ENCODE results near the gene TRABD. TPM values are rescaled to one million over a fixed set of nuclear protein-coding genes. Genes with fewer than 3 reads are reported as not detected.
"Not testable (repeated sequence)": the region's sequence is repeated elsewhere in the genome, so short reads cannot be mapped to it uniquely, and the experiment has no call there.

TRABD gene
- total and polyA plus RNA-seq, 5 experiments from 2014 or later, result 28.7 to 113 (median 46.7) TPM

DNA sequence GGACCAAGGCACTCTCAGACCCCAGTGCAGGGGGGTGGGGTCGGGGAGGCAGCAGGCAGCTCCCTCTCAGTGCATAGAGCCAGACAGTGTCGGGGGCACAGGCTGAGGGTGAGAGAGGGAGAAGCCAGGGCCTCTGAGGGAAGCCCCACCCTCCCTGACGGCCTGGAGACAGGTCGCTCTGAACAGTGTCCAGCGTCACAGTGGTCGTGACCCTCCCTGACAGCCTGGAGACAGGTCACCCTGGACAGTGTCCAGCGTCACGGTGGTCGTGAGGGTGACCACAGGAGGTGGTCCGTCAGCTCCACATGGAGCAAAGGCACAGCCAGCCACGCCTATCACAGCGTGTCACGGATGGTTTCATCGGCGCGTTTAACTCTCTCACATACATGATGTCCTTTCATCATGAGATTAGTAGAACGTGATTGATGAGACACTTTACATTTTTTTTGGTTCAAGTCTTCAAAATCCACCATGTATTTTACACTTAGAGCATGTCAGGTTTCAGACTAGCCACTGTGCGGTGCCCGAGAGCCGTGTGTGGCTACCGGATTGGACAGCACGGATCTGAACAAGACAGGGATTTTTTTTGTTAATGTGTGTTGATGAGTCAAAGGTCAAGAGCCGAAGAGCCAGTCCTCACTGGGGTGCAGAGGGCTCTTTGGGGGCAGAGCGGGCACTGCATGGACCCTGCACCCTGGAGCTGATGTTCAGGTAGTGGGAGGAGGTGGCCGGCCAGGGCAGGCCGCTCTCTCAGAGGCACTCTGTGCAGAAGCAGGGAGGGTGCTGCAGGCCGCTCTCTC lies 39.1 kb upstream of the TRABD start:
- DNase-seq (no peak), ATAC-seq (no peak)
- Mint-ChIP-seq H3K4me1 (peaks cover 3 to 7% (median 5%) of the 10 kb centered on the region in 4 donors), H3K4me3 (no peak overlapping the region), H3K27me3 (peaks cover 0 to 4% (median 3%) of the 10 kb centered on the region in 5 donors), H3K27ac (peak overlapping the region in 3 of 10 donors; percentile 12 to 77 (median 60)), H3K36me3 (no peaks in the 10 kb centered on the region), H3K9me3 (no peaks in the 10 kb centered on the region)
- POLR2A ChIA-PET, result no interaction called here

GRCh38 chr22:50147258-50148165 lies 38.2 kb upstream of the TRABD start:
- H3K36me3 Mint-ChIP-seq, H3K4me1 Mint-ChIP-seq, ATAC-seq, H3K4me3 Mint-ChIP-seq, POLR2A ChIA-PET, H3K27me3 Mint-ChIP-seq, H3K9me3 Mint-ChIP-seq, DNase-seq, H3K27ac Mint-ChIP-seq: not testable (repeated sequence)

- Mint-ChIP-seq H3K36me3 (no peaks in the 10 kb centered on the region), H3K27me3 (peaks cover 0 to 3% (median 0%) of the 10 kb centered on the region in 5 donors), H3K4me1 (peaks cover 3 to 7% (median 5%) of the 10 kb centered on the region in 4 donors), H3K9me3 (no peaks in the 10 kb centered on the region), H3K4me3 (no peak overlapping the region), H3K27ac (no peak overlapping the region)
- POLR2A ChIA-PET, result interaction anchor here (0.6 kb wide), 1 partner anchor 25 kb away, joined by 3 read pairs; no protein-coding TSS in a partner anchor
- ATAC-seq (no peak), DNase-seq (no peak)
Observed at GRCh38 chr22:50148166-50148500, 37.6 kb upstream of the TRABD start.

- peaks cover 3 to 7% (median 5%) of the 10 kb centered on the region in 4 donors for H3K4me1 Mint-ChIP-seq
- POLR2A ChIA-PET, result interaction anchor here (0.6 to 1.4 kb wide), 5 partner anchors 35 to 217 kb away, joined by 3 to 4 read pairs (median 3); no protein-coding TSS in a partner anchor
- ATAC-seq (peak; percentile 99 to 100), DNase-seq (peak; percentile 53 to 84 (median 72))
- no peak overlapping the region for H3K4me3 Mint-ChIP-seq
- H3K27ac Mint-ChIP-seq, result peak overlapping the region in 1 of 10 donors; percentile 75
- peaks cover 0 to 3% (median 0%) of the 10 kb centered on the region in 5 donors for H3K27me3 Mint-ChIP-seq
- no peaks in the 10 kb centered on the region for H3K36me3 Mint-ChIP-seq
- H3K9me3 Mint-ChIP-seq, result no peaks in the 10 kb centered on the region
Observed at GRCh38 chr22:50148991-50149721, 36.6 kb upstream of the TRABD start.

- Mint-ChIP-seq H3K36me3 (no peaks in the 10 kb centered on the region), H3K9me3 (no peaks in the 10 kb centered on the region), H3K27ac (peak overlapping the region in 1 of 10 donors; percentile 9), H3K4me3 (no peak overlapping the region), H3K4me1 (peaks cover 3 to 7% (median 5%) of the 10 kb centered on the region in 4 donors), H3K27me3 (peaks cover 0 to 3% (median 0%) of the 10 kb centered on the region in 5 donors)
- DNase-seq (no peak), ATAC-seq (no peak)
- POLR2A ChIA-PET, result interaction anchor here (1.4 kb wide), 1 partner anchor 44 kb away, joined by 3 read pairs; no protein-coding TSS in a partner anchor
Observed at GRCh38 chr22:50150161-50151129, 35.3 kb upstream of the TRABD start.

DNA sequence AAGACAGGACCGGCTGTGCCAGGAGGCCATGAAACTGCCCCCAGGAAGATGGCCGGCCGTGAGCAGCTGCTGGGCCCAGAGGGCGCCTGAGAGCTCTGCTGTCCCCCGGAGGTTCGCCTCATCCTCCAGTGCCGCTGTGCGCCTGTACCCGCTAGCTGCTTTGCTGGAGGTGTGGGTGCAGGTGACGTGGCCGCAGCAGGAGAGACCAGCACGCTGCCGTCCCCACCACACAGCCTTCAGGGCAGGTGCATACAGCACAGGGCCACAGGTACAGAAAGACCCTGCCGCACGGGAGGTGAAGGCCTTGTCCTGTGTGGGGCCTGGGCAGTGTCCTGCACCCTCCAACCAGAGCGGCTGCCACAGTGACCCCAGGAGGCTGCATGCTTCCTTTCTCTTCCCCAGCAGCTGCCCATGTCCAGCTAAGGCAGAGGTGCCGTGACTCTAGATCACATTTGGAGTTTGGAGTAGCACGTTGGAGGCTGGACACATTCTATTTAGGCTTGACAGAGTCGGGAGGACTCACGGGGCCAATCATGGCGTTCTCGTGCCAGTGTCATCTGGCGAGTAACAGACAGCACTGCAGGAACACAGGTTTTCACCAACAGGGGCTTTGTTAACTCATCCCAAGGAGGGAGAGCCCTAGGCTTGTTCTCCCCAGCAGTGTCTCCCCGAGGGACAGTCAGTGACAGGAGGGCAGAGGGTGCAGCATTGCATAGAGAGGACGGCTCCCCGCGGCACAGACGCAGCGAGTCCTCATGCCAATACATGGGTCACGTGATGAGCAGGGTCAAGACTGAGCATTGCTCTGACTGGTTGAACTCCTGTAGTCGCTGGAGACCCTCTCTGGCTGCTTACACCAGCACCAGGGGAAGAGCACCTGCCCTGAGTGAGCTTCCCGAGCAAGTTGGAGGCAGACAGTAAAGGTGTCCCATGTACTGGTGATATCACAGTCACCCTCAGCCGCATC lies 33.9 kb upstream of the TRABD start:
- POLR2A ChIA-PET, result no interaction called here
- Mint-ChIP-seq H3K4me3 (no peak overlapping the region), H3K36me3 (no peaks in the 10 kb centered on the region), H3K4me1 (peaks cover 3 to 5% (median 5%) of the 10 kb centered on the region in 4 donors), H3K27ac (no peak overlapping the region), H3K27me3 (peaks cover 0 to 3% (median 0%) of the 10 kb centered on the region in 5 donors), H3K9me3 (no peaks in the 10 kb centered on the region)
- no peak for ATAC-seq
- DNase-seq, result no peak

DNA sequence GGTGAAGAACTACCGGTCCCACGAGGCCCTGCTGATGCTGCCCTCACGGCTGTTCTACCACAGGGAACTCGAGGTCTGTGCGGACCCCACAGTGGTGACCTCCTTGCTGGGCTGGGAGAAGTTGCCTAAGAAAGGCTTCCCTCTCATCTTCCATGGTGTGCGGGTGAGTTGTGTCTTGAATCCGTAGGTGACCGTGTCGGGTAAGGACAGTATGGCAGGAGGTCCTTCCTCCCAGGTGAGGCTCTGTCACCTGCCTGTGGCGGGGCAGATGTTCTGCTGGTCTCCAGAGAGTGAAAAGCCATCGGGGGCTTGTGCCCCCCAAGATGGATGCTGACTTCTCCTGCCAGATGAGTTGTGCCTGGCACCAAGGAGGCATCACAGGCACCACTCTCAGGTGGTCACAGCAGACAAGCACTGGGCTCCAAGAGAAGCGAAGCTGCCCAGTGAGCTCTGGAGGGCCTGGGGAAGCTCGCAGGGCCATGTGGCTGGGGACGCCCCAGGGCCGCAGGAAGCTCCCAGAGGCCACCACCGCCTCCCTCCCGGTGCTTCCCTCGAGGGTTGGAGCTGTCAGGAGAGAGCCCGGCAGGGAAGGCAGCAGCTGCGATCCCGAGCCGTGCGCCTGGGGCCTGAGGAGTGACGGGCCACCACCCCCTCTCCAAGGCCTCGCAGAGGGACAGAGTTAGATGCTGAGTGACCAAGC lies 32.5 kb upstream of the TRABD start:
- Mint-ChIP-seq H3K27me3 (peaks cover 0 to 3% (median 0%) of the 10 kb centered on the region in 5 donors), H3K4me1 (peaks cover 3 to 5% (median 4%) of the 10 kb centered on the region in 4 donors), H3K9me3 (no peaks in the 10 kb centered on the region), H3K36me3 (no peaks in the 10 kb centered on the region), H3K4me3 (no peak overlapping the region), H3K27ac (no peak overlapping the region)
- ATAC-seq, result no peak
- POLR2A ChIA-PET, result no interaction called here
- DNase-seq, result no peak

- ATAC-seq (no peak), DNase-seq (no peak)
- Mint-ChIP-seq H3K4me1 (peaks cover 3 to 5% (median 4%) of the 10 kb centered on the region in 4 donors), H3K4me3 (no peak overlapping the region), H3K36me3 (no peaks in the 10 kb centered on the region), H3K27me3 (peaks cover 0 to 5% (median 0%) of the 10 kb centered on the region in 5 donors), H3K9me3 (no peaks in the 10 kb centered on the region), H3K27ac (no peak overlapping the region)
- POLR2A ChIA-PET, result no interaction called here
Observed at GRCh38 chr22:50153756-50154140, 32.0 kb upstream of the TRABD start.

DNA sequence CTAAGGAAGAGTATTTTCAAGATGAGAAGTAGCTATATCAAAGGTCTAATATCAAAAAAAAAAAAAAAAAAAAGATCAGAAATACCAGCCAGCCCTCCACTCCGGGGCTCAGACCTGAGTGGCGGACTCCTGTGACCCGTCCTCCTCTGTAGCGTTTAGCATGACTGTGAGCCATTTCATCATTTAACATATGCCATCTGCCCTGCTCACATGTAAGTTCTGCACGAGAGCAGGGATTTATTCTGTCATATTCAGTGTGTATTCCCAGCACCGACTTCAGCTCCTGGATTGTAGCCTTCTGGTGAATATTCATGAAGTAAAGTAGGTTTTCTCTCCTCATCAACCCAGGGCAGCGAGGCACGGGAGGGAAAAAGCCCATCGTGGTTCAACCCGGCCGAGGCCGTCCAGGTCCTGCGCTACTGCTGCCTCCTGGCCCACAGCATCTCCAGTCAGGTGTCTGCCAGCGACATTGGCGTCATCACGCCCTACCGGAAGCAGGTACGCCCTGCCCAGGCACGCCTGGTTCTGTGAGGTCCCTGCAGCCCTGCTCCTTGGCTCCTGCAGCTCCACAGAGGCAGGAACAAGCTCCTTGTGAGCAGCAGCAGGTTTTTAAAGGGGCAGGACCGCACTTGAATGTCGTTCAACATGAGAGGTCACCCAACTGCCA lies 27.9 kb upstream of the TRABD start:
- Mint-ChIP-seq H3K4me1 (no peaks in the 10 kb centered on the region), H3K27ac (no peak overlapping the region), H3K27me3 (peaks cover 4 to 22% (median 4%) of the 10 kb centered on the region in 5 donors), H3K36me3 (no peaks in the 10 kb centered on the region), H3K4me3 (no peak overlapping the region), H3K9me3 (no peaks in the 10 kb centered on the region)
- ATAC-seq (no peak), DNase-seq (no peak)
- POLR2A ChIA-PET, result no interaction called here

DNA sequence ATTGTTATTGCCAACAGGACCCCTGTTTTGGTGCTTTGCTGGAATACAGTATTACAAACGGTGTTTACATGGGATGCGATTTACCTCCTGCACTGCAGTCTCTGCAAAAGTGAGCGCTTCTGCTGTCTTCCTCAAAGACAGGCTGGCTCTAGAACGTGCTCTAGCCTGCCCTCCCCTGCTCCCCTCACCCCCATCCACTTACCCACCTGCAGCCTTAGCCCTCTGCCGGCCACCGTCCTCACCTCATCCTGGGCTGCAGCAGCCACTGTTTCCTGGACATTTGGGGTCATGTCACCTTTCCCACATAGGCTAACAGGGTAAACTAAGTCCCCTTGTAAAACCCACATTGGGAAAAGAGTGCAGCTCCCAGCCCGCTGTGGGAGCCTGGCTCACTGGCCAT lies 24.8 kb upstream of the TRABD start:
- DNase-seq (no peak), ATAC-seq (no peak)
- H3K4me1 Mint-ChIP-seq, result no peaks in the 10 kb centered on the region
- H3K9me3 Mint-ChIP-seq, result no peaks in the 10 kb centered on the region
- POLR2A ChIA-PET, result no interaction called here
- H3K36me3 Mint-ChIP-seq, result no peaks in the 10 kb centered on the region
- H3K27me3 Mint-ChIP-seq, result peaks cover 6 to 26% (median 7%) of the 10 kb centered on the region in 5 donors
- H3K4me3 Mint-ChIP-seq, result no peak overlapping the region
- H3K27ac Mint-ChIP-seq, result no peak overlapping the region
